ENCODE measurements around the gene TRIM33.
"Not testable (repeated sequence)": the region's sequence is repeated elsewhere in the genome, so short reads cannot be mapped to it uniquely, and the experiment has no call there.

TRIM33 gene

DNA sequence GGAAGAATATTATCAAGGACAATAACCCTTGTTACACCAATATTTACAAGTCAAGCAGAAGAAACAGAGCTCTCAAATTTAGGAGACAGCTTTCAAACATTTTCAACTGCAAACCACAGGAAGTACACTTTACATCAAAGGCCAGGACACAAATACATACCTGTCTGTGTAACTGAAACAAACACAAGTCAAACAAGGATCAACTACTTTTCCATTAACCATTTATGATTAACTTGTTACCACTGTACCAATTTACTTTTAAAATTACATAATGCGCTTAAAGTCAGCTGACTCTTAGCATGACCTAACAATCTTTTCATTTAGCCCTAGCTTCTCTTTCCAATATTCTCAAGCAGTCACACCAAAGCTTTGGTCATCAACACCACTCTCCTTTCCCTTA lies 43.5 kb downstream of the TRIM33 start:
- DNase-seq (ENCODE audit: low spot score), result no peak
- FAIRE-seq, result no peak

DNA sequence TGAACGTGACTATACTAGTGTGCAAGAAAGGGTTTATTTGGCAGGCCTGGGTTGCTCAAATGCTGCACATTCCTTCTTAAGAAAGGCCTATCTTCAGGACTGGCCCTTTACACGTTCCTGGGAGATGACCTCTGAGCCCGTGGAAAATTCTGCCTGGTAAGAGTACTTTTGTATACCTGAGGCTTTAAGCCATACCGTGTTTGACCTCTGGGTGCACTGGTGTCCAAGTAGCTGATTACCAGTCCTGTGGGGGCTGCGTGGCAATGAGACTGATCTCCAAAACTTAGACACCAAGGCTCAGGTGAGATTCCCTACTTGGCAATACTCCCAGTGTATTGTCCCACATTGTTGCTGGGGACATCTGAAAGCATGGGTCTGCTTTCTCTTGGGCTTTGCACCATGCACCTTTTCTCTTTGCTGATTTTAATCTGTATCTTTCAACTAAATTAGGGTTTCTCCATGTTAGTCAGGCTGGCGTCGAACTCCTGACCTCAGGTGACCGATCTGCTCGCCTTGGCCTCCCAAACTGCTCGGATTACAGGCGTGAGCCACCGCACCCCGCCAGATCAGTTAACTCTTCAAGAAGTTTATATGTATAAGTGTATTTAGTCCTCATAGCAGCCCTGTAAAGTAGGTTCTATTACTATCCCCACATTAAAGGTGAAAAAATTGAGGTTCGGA lies 44.5 kb downstream of the TRIM33 start:
- no peak for DNase-seq (ENCODE audit: low spot score)
- FAIRE-seq, result no peak

DNA sequence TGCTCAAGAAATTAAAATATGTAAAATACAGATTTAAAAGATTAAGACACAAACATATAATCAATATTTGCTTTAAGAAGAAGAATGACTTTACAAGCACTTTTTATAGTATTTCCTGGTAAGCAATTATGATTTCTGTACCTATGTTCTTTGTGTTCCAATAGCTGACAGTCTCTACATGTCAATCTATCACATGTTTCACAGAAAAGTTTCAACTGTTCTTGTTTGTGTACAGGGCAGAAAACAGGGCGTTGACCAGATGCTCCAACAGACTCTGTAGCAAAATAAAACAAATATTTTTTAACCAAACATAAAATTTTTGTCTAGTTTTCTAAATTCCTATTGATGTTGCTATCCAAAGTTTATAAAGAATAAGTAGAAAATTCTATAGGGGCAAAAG lies 48.0 kb downstream of the TRIM33 start:
- DNase-seq (ENCODE audit: low spot score), result no peak
- no peak for FAIRE-seq

DNA sequence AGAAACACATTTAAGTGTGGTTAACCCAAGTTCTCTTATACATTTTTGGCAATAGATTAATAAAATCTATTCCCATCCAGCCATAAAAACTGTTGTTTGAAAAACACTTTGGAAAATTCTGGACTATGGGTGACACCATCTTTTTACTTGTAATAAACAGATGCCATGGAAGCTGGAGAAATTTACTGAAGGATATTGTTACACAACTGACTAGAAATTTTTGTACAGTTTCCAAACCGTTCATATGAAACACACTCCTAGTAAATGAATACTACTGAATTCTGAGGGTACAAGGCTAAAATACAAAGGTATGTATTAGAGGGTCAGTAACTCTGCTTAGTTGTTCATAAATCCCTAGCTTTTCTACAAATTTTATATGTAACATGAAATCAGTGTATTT lies 48.7 kb downstream of the TRIM33 start:
- no peak for FAIRE-seq
- DNase-seq (ENCODE audit: low spot score), result no peak

DNA sequence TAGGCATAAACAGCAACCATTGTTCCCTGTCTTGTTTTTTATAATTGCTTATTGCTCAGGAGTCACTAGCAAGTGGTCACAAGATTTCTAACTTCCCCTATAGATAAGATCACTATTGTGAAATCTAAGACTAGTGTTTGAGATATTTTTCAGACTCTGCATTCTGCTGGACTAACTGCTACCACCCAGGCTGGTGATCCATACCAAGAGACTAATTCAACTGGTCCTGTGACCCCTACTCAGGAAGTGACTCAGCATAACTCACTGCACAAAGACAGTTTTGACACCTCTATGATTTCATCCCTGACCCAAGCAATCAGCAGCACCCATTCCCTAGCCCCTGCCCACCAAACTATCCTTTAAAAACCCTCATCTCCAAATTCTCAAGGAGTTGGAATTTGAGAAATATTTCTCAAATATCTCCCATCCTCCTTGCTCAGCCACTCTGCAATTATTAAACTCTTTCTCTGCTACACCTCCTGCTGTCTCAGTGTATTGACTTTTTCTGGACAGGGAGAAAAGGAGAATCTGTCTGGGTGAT lies 52.7 kb downstream of the TRIM33 start:
- no peak for DNase-seq (ENCODE audit: low spot score)
- FAIRE-seq, result no peak

DNA sequence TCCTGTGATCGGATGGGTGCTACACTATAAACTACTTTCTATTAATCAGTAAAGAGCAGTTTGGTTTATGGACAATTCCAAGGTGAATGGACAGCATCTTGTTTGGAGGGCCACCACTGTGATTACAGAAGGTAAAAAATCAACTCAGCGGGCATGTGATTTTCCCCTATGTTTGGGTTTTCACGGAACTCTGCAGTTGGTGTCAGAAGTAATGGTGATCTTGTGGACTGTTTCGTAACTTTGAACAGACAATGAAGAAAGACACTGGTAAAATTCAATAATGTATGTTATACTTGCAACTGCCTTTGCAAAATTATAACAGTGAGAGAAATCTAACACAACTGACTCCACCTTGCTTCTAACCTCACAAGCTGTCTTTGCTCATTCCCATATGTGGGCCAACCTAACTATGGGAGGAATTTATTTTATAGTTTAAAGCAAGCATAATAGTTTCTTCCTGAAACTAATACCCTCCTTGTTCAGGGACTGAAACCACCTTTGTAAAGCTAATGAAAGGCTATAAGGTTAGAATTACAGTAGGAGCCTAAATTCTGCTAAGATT lies 53.2 kb downstream of the TRIM33 start:
- no peak for FAIRE-seq
- no peak for DNase-seq (ENCODE audit: low spot score)

DNA sequence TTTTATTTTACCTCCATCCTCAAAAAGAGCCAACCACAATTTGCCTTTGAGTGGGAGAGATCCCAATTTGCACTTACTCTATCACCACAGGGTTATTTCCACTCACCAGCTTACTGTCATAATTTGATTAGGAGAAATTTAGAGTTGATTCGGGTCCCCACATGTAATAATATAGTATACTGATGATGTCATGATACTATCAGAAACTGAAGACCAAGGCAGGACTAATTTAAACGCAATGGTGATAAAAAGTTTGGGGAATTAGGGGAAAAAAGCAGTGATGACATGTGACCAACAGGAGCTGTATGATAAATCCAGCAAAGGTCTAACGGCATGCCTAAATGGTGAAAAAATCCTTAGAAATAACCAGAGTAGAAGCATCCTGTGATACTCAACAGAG lies 54.4 kb downstream of the TRIM33 start:
- no peak for FAIRE-seq

DNA sequence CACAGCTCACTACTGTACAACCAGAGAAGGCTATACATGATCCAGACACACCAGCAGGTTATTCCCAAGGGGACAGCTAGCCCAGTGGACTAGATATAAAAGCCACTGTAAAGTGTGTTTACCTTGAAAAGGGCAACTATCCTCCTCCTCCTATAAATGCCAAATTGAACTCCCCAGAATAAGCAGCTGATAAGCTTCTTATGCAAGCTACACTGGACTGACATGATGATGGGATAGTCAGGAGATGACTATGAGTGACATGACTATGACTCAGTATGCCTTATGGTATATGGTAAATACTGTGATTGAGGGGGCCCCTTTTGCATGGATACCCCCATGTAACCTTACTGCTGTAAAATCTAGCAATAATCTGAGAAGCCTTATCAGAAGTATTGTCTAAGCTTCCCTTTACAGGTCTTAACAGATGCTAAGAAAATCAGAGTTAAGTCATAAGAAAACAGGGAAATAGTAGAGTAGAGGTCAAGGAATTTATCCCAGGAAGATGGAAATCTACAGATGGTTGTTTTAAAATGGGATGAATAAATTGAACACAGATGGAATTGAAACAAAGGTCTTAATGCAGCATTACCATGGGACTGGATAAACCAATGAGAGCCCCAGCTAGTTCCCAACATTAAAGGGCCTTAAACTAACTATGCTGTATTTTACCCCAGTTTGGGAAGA lies 55.8 kb downstream of the TRIM33 start:
- FAIRE-seq, result no peak
- no peak for DNase-seq (ENCODE audit: low spot score)

More for the DNA sequence above, 54.4 kb downstream of the TRIM33 start:
- DNase-seq (ENCODE audit: low spot score), result no peak

DNA sequence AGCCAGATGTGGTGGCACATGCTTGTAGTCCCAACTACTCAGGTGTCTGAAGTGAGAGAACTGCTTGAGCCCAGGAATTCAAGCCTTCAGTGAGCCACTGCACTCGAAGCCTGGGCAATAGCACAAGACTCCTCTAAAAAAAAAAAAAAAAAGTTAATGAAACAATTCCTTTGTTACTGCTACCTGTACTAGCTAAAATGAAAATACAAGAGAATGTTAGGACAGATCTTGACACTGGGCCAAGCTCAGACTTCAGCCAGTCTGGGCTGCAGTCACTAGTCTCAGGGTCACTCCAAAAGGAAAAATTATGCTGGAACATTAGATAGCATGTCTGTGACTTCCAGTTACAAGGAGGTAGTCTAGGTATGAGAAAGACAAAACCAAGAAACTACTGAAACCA lies 56.5 kb downstream of the TRIM33 start:
- FAIRE-seq (no peak), DNase-seq (ENCODE audit: low spot score) (no peak)

DNA sequence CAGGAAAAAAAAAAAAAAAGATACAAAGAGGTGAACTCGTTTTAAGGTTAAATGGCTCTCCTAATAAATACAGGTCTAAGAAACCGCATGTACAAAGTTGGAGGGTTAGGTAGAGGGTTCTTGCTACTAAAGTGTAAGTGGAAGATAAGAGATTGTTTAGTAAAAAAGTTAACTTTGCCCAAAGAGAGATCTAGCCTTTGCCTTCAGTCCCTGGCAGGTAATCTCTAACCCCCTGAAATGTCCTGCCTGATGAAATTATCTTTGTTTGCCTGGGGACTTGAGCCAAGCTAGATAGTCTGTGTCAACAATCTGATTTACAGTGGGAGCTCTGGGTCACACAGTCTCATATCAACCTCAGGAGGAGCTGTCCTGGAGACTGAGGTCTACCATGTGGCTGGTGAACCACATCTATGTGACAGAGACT lies 57.6 kb downstream of the TRIM33 start:
- FAIRE-seq (no peak), DNase-seq (ENCODE audit: low spot score) (no peak)

DNA sequence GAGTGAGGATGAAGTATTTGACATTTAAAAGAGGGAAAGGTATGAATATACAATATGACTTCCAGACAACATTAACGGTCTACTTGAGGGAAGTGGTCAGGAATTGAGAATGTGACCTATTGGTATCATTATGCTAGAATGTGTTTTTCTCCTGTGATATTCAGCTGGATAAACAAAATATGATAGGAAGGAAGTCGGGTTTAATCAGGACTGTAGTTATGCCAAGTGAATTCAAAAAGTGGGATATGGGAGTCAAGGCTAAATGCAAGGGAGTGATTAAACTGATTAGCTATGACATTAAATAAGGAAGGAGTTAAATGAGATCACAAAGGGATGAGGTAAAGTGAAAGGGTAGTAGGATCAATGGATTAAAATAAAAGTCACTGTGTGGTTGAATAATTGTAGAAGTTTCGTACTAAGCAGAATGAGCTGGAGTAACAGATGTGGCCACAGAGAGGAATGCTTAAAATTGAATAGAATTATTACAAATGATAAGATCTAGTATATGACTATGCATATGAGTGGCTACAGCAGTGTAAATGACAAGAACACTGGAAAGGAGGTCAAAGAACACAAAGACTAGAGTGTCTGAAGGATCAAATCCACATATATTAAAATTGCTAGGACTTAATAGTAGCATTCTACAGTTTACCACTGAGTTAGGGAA lies 62.5 kb downstream of the TRIM33 start:
- no peak for FAIRE-seq
- DNase-seq (ENCODE audit: low spot score), result no peak

DNA sequence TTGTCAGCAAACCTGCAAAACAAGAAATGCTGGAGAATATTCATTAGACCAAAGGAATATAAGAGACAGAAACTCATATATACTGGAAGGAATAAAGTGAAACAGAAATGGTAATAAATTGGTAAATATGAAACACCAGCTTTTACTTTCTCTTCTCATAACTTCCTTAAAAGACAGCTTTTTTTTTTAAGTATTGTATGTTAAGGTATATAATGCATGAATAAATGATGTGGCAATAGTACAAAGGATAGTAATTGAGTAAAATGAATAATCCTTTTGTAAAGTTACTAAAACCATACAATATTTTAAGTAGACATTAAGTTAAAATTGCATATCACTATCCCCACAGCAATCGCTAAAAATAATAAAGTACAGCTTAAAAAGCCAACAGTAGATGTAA lies 64.8 kb downstream of the TRIM33 start:
- DNase-seq (ENCODE audit: low spot score) (no peak), FAIRE-seq (no peak)

DNA sequence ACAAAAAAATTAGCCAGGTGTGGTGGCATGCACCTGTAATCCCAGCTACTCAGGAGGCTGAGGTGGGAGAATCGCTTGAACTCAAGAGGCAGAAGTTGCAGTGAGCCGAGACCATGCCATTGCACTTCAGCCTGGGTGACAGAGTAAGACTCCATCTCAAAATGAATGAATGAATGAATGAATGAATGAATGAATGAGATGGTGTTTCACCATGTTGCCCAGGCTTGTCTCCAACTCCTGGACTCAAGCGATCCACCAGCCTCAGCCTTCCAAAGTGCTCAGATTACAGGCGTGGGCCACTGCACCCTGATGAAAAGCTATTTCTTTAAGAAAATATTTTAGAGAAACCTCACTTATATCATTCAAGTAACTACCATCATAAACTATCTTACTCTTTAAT lies 67.8 kb downstream of the TRIM33 start:
- not testable (repeated sequence) for FAIRE-seq; DNase-seq (ENCODE audit: low spot score)

DNA sequence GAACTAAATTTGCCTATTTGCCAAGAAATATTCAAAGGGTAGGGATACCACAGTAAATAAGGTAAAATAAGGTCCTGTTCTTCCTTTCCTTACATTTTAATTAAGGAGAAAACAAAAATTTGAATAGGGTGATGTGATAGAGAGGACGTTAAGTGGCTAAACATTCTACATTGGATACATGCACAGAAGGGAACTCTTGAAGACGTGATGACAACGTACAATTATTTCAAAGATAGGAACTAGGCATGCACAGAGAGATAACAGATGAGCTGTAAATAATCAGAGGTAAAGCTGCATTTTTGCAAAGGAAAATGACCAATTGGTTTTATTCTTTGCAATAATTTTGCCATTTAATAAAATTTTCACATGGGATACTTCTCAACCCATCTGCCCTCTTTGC lies 69.7 kb downstream of the TRIM33 start:
- DNase-seq (ENCODE audit: low spot score) (no peak), FAIRE-seq (no peak)

DNA sequence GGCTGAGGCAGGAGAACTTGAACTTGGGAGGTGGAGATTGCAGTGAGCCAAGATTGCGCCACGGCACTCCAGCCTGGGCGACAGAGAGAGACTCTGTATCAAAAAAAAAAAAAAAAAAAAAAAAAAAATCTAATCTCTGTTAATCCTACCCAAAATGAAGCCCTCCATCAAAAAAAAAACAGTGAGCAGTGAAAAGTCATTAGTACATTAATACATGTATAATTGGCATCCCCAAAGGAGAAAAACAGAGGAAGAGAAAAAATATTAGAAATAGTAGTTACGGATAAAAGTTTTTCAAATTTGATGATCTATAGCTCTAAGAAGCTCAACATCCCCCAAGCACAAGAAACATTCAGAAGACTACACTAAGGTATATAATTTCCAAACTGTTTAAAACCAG lies 71.6 kb downstream of the TRIM33 start:
- no peak for DNase-seq (ENCODE audit: low spot score)
- no peak for FAIRE-seq

DNA sequence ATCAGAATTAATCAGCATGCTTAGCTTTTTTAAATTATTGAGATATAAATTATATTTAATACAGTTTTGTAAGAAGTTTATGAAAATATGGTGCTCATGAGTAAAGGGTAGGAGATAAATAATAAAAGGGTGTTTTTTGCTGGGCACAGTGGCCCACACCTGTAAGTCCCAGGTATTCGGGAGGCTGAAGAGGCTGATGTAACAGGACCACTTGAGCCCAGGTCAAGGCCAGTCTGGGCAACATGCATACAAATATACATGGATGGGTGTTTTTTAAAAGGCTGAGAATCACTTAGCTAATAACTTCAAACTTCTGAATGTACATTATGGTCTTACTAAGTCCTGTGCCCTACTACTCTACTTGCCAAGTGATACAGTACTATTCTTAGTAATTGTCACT lies 73.2 kb downstream of the TRIM33 start:
- FAIRE-seq (no peak), DNase-seq (ENCODE audit: low spot score) (no peak)

DNA sequence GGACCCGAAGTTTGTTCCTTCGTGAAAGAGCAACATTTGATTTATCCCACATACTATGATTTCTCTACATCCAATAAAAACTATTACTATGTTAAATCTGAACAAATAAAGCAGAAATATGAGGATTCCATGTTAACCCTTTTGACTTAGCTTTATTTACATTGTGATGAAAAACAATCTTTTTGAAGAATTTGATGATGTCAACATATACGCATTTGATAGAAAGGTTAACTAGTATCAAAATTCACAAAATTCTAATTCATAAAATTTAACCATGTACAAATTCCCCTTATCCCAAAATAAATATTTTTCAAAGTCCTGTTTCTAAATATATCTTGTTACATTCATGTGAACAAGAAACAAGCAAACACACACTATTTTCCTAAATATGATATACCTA lies 74.2 kb downstream of the TRIM33 start:
- FAIRE-seq (no peak), DNase-seq (ENCODE audit: low spot score) (no peak)

DNA sequence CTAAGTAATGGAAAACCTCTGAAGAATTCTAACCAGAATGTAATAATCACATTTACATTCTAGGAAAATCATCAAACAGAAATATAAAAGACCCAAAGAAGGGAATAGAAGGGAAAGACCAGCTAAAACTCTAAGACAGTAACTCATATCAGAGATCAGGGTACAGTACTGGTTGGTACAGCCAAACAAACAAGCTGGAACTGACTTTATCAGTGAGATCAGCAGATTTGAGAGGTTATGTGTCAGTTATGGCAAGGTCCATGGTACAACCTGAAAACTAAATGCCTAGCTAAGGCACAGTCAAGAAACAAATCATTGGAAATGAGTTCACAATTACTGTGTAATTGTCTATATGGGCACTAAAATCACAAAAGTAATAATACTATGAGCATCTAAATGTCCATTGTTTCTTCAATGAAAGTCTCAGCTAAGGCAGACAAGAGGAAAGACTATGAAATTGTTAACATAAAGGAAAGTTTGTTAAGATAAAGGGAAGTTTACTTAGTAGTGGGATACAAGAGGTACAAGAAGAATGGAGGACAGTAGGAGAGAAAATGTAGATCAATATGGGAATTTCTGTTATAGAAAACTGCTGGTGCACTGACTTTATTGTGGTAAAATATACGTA lies 75.8 kb downstream of the TRIM33 start:
- DNase-seq (ENCODE audit: low spot score) (no peak), FAIRE-seq (no peak)

DNA sequence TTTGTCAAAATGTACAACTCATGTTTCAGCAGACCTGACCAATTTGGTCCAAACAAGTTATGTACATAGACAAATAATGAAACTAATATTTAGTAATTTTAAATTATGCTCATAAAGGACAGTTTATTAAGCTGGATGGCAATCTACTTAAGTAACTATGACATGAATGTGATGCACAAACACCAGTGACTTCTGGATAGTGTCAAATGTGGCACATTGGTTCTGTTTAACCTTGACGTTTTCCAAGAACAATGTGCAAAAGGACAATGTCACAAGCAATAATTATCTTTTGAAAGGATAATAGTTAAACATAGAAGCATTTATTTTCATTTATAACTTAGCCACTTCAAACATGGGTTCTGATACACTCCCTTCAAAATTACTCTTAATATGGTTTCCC lies 80.0 kb downstream of the TRIM33 start:
- DNase-seq (ENCODE audit: low spot score), result no peak
- FAIRE-seq, result no peak

DNA sequence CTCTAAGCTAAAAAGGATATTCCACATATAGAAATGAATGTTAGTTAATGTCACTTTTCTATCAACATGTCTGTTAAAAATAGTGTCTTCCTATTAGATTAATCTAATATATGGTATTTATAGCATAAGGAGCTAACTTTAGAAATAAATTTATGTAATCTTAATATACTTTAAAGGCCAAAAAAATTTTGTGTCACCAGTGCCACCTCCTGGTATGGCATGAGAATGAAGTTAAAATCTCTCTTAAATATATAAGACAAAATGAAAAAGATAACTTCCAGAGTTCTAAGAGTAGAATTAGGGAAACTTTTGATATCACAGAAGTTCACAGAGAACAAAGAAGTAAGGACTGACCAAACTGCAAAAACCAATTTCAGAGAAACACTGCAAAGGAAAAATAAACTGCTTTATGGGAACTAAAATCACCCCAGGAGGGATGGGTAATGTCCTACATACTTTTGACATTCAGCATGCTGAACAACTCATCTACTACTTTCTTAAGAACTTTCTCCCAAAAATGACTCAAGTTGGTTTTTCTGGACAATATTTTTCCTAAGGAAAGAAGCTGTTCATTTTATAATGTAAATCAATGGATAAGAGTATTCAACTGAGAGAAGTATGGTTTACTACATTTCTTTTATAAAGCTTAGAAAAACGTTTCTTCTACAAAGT lies 82.8 kb downstream of the TRIM33 start:
- FAIRE-seq, result no peak

DNA sequence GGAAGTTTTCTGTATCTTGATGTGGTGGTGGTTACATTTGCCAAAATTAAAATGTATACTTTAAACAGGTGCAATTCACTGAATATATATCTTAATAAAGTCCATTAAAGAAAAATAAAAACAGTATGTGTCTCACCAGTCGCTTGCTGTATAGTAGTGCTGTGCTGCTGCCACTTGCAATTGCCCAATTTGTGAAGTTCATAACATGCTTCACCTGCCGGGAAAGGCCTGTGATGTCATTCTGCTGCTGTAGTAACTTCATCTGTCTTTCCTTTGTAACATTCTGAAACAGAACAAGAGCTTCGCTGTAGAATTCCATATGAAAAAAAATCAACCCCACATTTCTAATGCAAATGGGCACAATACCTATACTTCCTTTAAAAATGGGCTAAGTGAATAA lies 83.4 kb downstream of the TRIM33 start:
- DNase-seq (ENCODE audit: low spot score) (no peak), FAIRE-seq (no peak)

More for the DNA sequence above, 82.8 kb downstream of the TRIM33 start:
- no peak for DNase-seq (ENCODE audit: low spot score)

Data from urothelium cell line (cell line).